Measurements from ENCODE around the gene RSRC2.
"Not testable (repeated sequence)": the region's sequence is repeated elsewhere in the genome, so short reads cannot be mapped to it uniquely, and the experiment has no call there.

The RSRC2 gene

DNA sequence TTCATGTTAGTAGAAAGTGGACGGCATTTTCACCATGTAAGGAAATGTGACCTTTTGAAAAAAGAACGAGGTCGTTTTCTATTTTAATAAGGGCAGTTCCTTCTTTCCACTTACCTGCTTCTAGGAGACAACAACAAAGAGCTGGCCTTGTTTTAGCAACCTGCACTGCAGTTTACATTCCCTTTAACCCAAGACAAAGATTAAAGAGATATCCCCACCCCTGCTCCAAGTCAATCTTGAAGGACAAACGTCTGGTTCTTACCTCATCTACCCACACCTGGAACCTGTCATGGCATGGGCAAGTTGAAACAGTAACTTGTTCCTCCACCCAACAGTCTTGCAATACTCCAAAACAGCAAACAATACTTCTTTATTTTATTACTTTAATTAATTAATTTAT is 58.8 kb downstream of the RSRC2 start:
- Histone ChIP-seq H3K4me1 (ENCODE audit: insufficient read depth, insufficient read length) (no peaks in the 10 kb centered on the region), H3K9me3 (ENCODE audit: insufficient read depth, low read length) (no peaks in the 10 kb centered on the region), H3K9ac (ENCODE audit: insufficient read length, low read depth) (no peak overlapping the region), H3K36me3 (ENCODE audit: insufficient read depth, insufficient read length, low read length) (peaks cover 18% of the 10 kb centered on the region), H3K27me3 (ENCODE audit: insufficient read depth, insufficient read length) (no peaks in the 10 kb centered on the region), H3K4me3 (ENCODE audit: insufficient read length, low read depth) (no peak overlapping the region)
- DNase-seq (ENCODE audit: low read depth, low spot score), result no peak
- TF ChIP-seq SUZ12 (IDR thresholded peaks at IDR 0.05; ENCODE audit: extremely low read depth, insufficient read depth, insufficient read length), result no peak
- no peak for TF ChIP-seq ZNF274 (IDR thresholded peaks at IDR 0.05; ENCODE audit: low read depth, low read length)
- no peak for TF ChIP-seq YY1 (IDR thresholded peaks at IDR 0.05; ENCODE audit: insufficient read depth, insufficient read length)

DNA sequence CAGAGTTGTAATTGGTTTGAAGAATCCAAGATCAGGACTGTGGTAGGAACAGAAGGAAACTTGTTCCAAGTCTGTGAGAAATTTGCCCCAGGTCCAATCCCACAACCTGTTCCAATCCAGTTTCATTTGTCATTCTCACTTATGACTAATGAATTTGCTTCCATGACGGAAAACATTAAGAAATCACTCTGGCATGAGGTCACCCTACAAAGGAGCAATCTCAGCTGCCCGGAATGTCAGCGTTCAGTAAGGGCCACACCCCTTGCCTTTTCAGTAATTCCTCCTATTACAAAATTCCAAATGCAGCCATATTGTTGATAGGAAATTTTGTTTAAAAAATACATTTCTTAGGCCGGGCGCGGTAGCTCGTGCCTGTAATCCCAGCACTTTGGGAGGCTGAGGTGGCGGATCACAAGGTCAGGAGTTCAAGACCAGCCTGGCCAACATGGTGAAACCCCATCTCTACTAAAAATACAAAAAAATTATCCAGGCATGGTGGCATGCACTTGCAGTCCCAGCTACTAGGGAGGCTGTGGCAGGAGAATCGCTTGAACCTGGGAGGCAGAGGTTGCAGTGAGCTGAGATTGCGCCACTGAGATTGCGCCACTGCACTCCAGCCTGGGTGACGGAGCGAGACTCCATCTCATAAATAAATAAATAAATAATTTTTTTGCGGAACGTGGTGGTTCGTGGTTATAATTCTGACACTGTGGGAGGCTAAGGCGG is 62.3 kb downstream of the RSRC2 start:
- not testable (repeated sequence) for H3K36me3 ChIP-seq (ENCODE audit: insufficient read depth, insufficient read length, low read length); DNase-seq (ENCODE audit: low read depth, low spot score); H3K27me3 ChIP-seq (ENCODE audit: insufficient read depth, insufficient read length); H3K4me3 ChIP-seq (ENCODE audit: insufficient read length, low read depth); H3K9me3 ChIP-seq (ENCODE audit: insufficient read depth, low read length); H3K4me1 ChIP-seq (ENCODE audit: insufficient read depth, insufficient read length); H3K9ac ChIP-seq (ENCODE audit: insufficient read length, low read depth)

DNA sequence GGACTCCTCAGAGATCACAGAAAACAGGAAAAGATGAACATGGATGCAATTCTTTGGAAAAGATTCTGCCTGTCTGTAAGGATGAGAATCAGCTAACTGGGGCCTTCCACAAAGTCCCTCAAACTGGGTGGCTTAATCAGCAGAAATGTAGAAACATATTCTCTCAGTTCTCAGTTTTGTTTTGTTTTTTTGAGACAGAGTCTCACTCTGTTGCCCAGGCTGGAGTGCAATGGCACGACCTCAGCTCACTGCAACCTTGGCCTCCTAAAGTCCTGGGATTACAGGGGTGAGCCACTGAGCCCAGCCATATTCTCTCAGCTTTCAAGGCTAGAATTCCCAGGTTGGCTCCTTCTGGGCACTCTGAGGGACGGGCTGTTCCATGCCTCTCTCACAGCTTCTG is 66.1 kb downstream of the RSRC2 start:
- no peaks in the 10 kb centered on the region for H3K4me1 ChIP-seq (ENCODE audit: insufficient read depth, insufficient read length)
- no peaks in the 10 kb centered on the region for H3K36me3 ChIP-seq (ENCODE audit: insufficient read depth, insufficient read length, low read length)
- H3K9me3 ChIP-seq (ENCODE audit: insufficient read depth, low read length), result no peaks in the 10 kb centered on the region
- no peaks in the 10 kb centered on the region for H3K27me3 ChIP-seq (ENCODE audit: insufficient read depth, insufficient read length)
- TF ChIP-seq YY1 (IDR thresholded peaks at IDR 0.05; ENCODE audit: insufficient read depth, insufficient read length), result no peak
- TF ChIP-seq SUZ12 (IDR thresholded peaks at IDR 0.05; ENCODE audit: extremely low read depth, insufficient read depth, insufficient read length), result no peak
- no peak for TF ChIP-seq ZNF274 (IDR thresholded peaks at IDR 0.05; ENCODE audit: low read depth, low read length)
- no peak for DNase-seq (ENCODE audit: low read depth, low spot score)
- no peak overlapping the region for H3K9ac ChIP-seq (ENCODE audit: insufficient read length, low read depth)
- H3K4me3 ChIP-seq (ENCODE audit: insufficient read length, low read depth), result no peak overlapping the region

DNA sequence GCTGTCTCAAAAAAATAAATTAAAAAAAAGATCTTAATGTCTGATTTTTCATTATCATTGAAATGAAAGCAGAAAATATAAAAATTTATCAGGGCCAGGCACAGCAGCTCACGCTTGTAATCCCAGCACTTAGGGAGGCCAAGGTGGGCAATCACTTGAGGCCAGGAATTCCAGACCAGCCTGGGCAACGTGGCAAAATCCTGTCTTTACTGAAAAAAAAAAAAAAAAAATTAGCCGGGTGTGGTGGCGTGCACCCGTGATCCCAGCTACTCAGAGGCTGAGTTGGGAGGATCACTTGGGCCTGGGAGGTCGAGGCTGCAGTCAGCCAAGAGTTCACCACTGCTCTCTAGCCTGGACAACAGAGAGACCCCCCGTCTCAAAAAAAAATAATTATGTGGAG is 66.7 kb downstream of the RSRC2 start:
- H3K4me1 ChIP-seq (ENCODE audit: insufficient read depth, insufficient read length), result no peaks in the 10 kb centered on the region
- no peaks in the 10 kb centered on the region for H3K9me3 ChIP-seq (ENCODE audit: insufficient read depth, low read length)
- TF ChIP-seq YY1 (IDR thresholded peaks at IDR 0.05; ENCODE audit: insufficient read depth, insufficient read length), result no peak
- TF ChIP-seq ZNF274 (IDR thresholded peaks at IDR 0.05; ENCODE audit: low read depth, low read length), result no peak
- TF ChIP-seq SUZ12 (IDR thresholded peaks at IDR 0.05; ENCODE audit: extremely low read depth, insufficient read depth, insufficient read length), result no peak
- H3K4me3 ChIP-seq (ENCODE audit: insufficient read length, low read depth), result no peak overlapping the region
- DNase-seq (ENCODE audit: low read depth, low spot score), result no peak
- H3K36me3 ChIP-seq (ENCODE audit: insufficient read depth, insufficient read length, low read length), result no peaks in the 10 kb centered on the region
- no peak overlapping the region for H3K9ac ChIP-seq (ENCODE audit: insufficient read length, low read depth)
- H3K27me3 ChIP-seq (ENCODE audit: insufficient read depth, insufficient read length), result no peaks in the 10 kb centered on the region

DNA sequence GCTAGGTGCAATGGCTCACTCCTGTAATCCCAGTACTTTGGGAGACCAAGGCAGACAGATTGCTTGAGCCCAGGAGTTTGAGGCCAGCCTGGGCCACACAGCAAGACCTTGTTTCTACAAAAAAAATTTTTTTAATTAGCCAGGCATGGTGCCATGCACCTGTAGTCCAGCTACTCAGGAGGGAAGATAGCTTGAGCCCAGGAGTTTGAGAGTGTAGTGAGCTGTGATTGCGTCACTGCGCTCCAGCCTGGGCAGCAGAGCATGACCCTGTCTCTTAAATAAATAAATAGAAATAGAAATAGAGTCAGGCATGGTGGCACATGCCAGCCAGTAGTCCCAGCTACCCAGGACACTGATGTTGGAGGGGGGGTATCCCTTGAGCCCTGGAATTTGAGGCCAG is 67.5 kb downstream of the RSRC2 start:
- no peak overlapping the region for H3K4me3 ChIP-seq (ENCODE audit: insufficient read length, low read depth)
- no peak for DNase-seq (ENCODE audit: low read depth, low spot score)
- H3K9me3 ChIP-seq (ENCODE audit: insufficient read depth, low read length), result no peaks in the 10 kb centered on the region
- H3K9ac ChIP-seq (ENCODE audit: insufficient read length, low read depth), result no peak overlapping the region
- no peaks in the 10 kb centered on the region for H3K4me1 ChIP-seq (ENCODE audit: insufficient read depth, insufficient read length)
- TF ChIP-seq ZNF274 (IDR thresholded peaks at IDR 0.05; ENCODE audit: low read depth, low read length) (no peak), SUZ12 (IDR thresholded peaks at IDR 0.05; ENCODE audit: extremely low read depth, insufficient read depth, insufficient read length) (no peak), YY1 (IDR thresholded peaks at IDR 0.05; ENCODE audit: insufficient read depth, insufficient read length) (no peak)
- no peaks in the 10 kb centered on the region for H3K27me3 ChIP-seq (ENCODE audit: insufficient read depth, insufficient read length)
- no peaks in the 10 kb centered on the region for H3K36me3 ChIP-seq (ENCODE audit: insufficient read depth, insufficient read length, low read length)

DNA sequence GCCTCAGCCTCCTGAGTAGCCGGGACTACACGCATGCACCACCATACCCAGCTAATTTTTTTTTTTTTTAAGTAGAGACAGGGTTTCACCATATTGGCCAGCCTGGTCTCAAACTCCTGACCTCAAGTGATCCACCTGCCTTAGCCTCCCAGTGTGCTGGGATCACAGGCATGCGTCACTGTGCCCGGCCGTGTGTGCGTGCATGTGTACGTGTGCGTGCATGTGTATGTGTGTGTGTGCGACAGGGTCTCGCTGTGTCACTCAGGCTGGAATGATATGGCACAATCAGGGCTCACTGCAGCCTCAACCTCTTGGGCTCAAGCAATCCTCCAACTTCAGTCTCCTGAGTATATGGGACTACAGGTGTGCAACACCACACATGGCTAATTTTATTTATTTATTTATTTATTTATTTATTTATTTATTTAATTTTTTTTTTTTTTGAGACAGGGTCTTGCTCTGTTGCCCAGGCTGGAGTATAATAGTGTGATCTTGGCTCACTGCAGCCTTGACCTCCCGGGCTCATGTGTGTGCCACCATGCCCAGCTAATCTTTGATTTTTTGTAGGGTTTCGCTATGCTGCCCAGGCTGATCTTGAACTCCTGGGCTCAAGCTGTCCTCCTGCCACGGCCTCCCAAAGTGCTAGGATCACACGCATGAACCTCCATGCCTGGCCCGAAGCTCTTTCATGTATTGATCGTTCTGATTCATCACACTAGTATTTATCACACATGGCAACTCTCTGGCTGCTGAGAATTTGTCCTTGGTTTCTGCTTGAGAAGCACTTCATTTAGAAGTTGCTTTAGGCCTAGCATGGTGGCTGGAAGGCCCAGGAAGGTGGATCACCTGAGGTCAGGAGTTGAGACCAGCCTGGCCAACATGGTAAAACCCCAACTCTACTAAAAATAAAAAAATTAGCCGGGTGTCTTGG is 68.4 kb downstream of the RSRC2 start:
- Histone ChIP-seq H3K9ac (ENCODE audit: insufficient read length, low read depth) (no peak overlapping the region), H3K36me3 (ENCODE audit: insufficient read depth, insufficient read length, low read length) (no peaks in the 10 kb centered on the region), H3K27me3 (ENCODE audit: insufficient read depth, insufficient read length) (no peaks in the 10 kb centered on the region), H3K9me3 (ENCODE audit: insufficient read depth, low read length) (no peaks in the 10 kb centered on the region), H3K4me1 (ENCODE audit: insufficient read depth, insufficient read length) (peaks cover 4% of the 10 kb centered on the region), H3K4me3 (ENCODE audit: insufficient read length, low read depth) (no peak overlapping the region)
- no peak for TF ChIP-seq SUZ12 (IDR thresholded peaks at IDR 0.05; ENCODE audit: extremely low read depth, insufficient read depth, insufficient read length)
- no peak for TF ChIP-seq YY1 (IDR thresholded peaks at IDR 0.05; ENCODE audit: insufficient read depth, insufficient read length)
- no peak for TF ChIP-seq ZNF274 (IDR thresholded peaks at IDR 0.05; ENCODE audit: low read depth, low read length)
- no peak for DNase-seq (ENCODE audit: low read depth, low spot score)

DNA sequence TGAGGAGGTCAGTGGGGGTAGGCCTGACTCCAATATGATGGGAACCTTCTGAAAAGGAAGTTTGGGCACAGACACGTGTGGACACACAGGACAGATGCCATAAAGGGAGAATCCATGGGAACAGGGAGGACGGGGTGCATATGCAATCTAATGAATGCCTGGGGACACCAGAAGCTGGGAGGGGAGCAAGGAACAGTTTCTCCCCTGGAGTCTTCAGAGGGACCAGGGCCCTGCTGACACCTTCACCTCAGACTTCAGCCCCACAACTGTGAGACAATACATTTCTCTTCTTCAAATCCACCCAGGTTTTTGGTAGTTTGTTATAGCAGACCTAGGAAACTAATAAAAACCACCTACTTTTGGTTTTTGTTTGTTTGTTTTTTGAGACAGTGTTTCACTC is 69.1 kb downstream of the RSRC2 start:
- Histone ChIP-seq H3K36me3 (ENCODE audit: insufficient read depth, insufficient read length, low read length) (no peaks in the 10 kb centered on the region), H3K27me3 (ENCODE audit: insufficient read depth, insufficient read length) (no peaks in the 10 kb centered on the region), H3K9me3 (ENCODE audit: insufficient read depth, low read length) (no peaks in the 10 kb centered on the region), H3K4me1 (ENCODE audit: insufficient read depth, insufficient read length) (peaks cover 4% of the 10 kb centered on the region), H3K4me3 (ENCODE audit: insufficient read length, low read depth) (no peak overlapping the region), H3K9ac (ENCODE audit: insufficient read length, low read depth) (no peak overlapping the region)
- DNase-seq (ENCODE audit: low read depth, low spot score), result no peak
- TF ChIP-seq SUZ12 (IDR thresholded peaks at IDR 0.05; ENCODE audit: extremely low read depth, insufficient read depth, insufficient read length), result no peak
- no peak for TF ChIP-seq YY1 (IDR thresholded peaks at IDR 0.05; ENCODE audit: insufficient read depth, insufficient read length)
- no peak for TF ChIP-seq ZNF274 (IDR thresholded peaks at IDR 0.05; ENCODE audit: low read depth, low read length)

Data from NT2/D1 (cell line).